ENCODE data around the gene SP100. TPM values are rescaled to one million over a fixed set of nuclear protein-coding genes. Genes with fewer than 3 reads are reported as not detected.
A peak's percentile ranks its signal among the peaks of the same experiment; 100 is the strongest.
"Not testable (repeated sequence)": the region's sequence is repeated elsewhere in the genome, so short reads cannot be mapped to it uniquely, and the experiment has no call there.

SP100 gene
- total RNA-seq, result 100 to 1,000 TPM; 364 to 392 TPM

DNA sequence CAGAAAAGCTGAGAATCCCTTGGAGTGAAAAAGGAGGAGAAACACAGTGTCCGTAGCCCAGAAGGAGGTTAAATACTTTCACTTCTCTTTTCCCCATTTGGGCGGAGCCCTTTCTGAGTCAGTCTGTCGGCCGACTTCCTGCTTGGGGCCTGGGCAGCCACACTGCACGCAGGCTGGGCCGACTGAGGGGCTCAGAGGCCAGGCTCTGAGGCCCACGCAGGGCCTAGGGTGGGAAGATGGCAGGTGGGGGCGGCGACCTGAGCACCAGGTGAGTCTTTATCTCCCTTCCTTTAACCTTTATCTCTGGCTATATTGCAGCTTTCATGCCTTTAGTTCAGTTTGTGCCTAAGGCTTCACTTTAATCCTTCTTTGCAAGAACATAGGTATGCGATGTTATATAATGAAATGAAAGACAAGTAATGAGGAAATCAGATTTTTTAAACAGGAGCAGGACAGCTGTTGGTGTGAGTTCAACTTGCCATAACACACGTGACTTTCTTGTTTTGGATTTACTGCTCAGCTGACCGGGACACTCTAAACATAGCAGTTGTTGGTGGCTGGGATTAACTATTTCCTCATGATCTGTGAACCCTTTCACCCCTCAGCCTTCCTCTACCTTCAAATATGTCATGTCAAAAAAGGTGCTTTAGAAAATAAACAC lies at the start of gene SP100:
TSS of gene SP100 (plus strand) at position 141 of the 661 bp plus-strand sequence. CDS start at position 237, 96 bp downstream.
- peak; percentile 90 for DNase-seq
- peaks cover 64% of the 10 kb centered on the region for H3K36me3 Mint-ChIP-seq (ENCODE audit: low read depth)
- H3K27me3 Mint-ChIP-seq, result no peaks in the 10 kb centered on the region
- ChIA-PET CTCF (interaction anchor here (1.0 to 1.9 kb wide), 5 partner anchors 29 to 209 kb away, joined by 3 to 4 read pairs (median 3); no protein-coding TSS in a partner anchor), POLR2A (no interaction called here)
- H3K9me3 Mint-ChIP-seq, result peaks cover 6% of the 10 kb centered on the region
- peak within 1 kb of the TSS; percentile 94 for H3K4me3 Mint-ChIP-seq
- peaks cover 70% of the 10 kb centered on the region for H3K4me1 Mint-ChIP-seq
- peak within 1 kb of the TSS; percentile 100 for H3K27ac Mint-ChIP-seq

GRCh38 chr2:230382108-230382507 lies 33.9 kb upstream of the SP100 start:
- DNase-seq, result no peak
- Mint-ChIP-seq H3K4me3 (no peak overlapping the region), H3K36me3 (ENCODE audit: low read depth) (peaks cover 84% of the 10 kb centered on the region), H3K27ac (no peak overlapping the region), H3K4me1 (peaks cover 2% of the 10 kb centered on the region), H3K27me3 (no peaks in the 10 kb centered on the region), H3K9me3 (no peaks in the 10 kb centered on the region)
- POLR2A ChIA-PET, result no interaction called here
- CTCF ChIA-PET, result interaction anchor here (0.7 kb wide), 1 partner anchor 46 kb away, joined by 3 read pairs; no protein-coding TSS in a partner anchor

- POLR2A ChIA-PET, result no interaction called here
Observed at GRCh38 chr2:230383453-230383852, 32.5 kb upstream of the SP100 start.

DNA sequence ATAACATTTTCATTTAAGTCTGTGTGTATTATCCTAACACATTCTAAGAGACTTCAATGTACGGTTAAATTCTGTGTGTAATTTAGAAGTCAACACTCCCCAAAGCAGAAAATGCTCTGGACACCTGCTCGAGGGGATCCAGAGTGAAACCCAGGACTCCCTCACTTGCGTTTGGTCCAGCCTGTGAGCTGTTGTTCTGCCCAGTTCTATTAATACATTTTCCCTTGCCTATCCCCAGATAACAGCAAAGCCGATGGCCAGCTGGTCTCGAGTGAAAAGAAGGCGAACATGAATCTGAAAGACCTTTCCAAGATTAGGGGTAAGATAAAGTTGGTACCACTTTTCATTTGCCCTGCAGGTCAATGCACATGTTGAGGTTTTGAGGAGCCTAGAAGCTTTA lies 31.0 kb upstream of the SP100 start:
- no peak for DNase-seq
- Mint-ChIP-seq H3K4me1 (no peaks in the 10 kb centered on the region), H3K27ac (no peak overlapping the region), H3K27me3 (no peaks in the 10 kb centered on the region), H3K36me3 (ENCODE audit: low read depth) (peaks cover 86% of the 10 kb centered on the region), H3K9me3 (no peaks in the 10 kb centered on the region), H3K4me3 (no peak overlapping the region)
- ChIA-PET POLR2A (no interaction called here), CTCF (interaction anchor here (0.9 kb wide), 1 partner anchor 11 kb away, joined by 3 read pairs; no protein-coding TSS in a partner anchor)

More at GRCh38 chr2:230383453-230383852, 32.5 kb upstream of the SP100 start:
- H3K4me1 Mint-ChIP-seq, result no peaks in the 10 kb centered on the region
- no peak overlapping the region for H3K27ac Mint-ChIP-seq
- CTCF ChIA-PET, result interaction anchor here (0.6 kb wide), 1 partner anchor 339 kb away, joined by 3 read pairs; no protein-coding TSS in a partner anchor
- no peaks in the 10 kb centered on the region for H3K9me3 Mint-ChIP-seq
- H3K27me3 Mint-ChIP-seq, result no peaks in the 10 kb centered on the region
- no peak overlapping the region for H3K4me3 Mint-ChIP-seq
- H3K36me3 Mint-ChIP-seq (ENCODE audit: low read depth), result peaks cover 82% of the 10 kb centered on the region
- DNase-seq, result no peak

GRCh38 chr2:230394301-230394700 lies 21.7 kb upstream of the SP100 start:
- Mint-ChIP-seq H3K27ac (no peak overlapping the region), H3K4me3 (no peak overlapping the region), H3K27me3 (no peaks in the 10 kb centered on the region), H3K4me1 (no peaks in the 10 kb centered on the region), H3K36me3 (ENCODE audit: low read depth) (peaks cover 95% of the 10 kb centered on the region), H3K9me3 (peaks cover 7% of the 10 kb centered on the region)
- no peak for DNase-seq
- POLR2A ChIA-PET, result no interaction called here
- CTCF ChIA-PET, result interaction anchor here (1.2 kb wide), 1 partner anchor 13 kb away, joined by 3 read pairs; no protein-coding TSS in a partner anchor

DNA sequence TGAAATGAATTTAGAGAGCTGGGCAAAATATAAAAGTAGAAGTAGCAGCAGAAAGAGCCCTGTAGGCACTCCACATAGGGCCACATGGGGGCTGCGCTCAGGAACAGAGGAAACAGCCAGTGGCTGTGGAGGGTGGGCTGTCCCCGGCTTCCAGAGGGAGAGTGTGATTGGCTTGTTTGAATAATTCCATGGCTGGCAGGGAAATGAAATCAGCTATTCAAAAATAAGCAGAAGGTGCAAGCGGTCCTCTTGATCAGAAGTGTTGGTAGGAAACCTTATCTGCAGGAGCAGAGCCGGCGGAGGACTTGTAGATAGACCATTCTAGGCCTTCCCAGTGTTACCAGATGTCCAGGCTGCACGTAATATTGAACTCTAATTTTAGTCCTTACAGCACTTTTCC lies 17.3 kb upstream of the SP100 start:
- POLR2A ChIA-PET, H3K4me1 Mint-ChIP-seq, H3K4me3 Mint-ChIP-seq, CTCF ChIA-PET, H3K9me3 Mint-ChIP-seq, DNase-seq, H3K27me3 Mint-ChIP-seq: not testable (repeated sequence)
- Mint-ChIP-seq H3K36me3 (ENCODE audit: low read depth) (peaks cover 88% of the 10 kb centered on the region), H3K27ac (peak overlapping the region; percentile 42)

- DNase-seq, result no peak
- H3K27ac Mint-ChIP-seq, result no peak overlapping the region
- no peak overlapping the region for H3K4me3 Mint-ChIP-seq
- H3K4me1 Mint-ChIP-seq, result no peaks in the 10 kb centered on the region
- CTCF ChIA-PET, result no interaction called here
- H3K36me3 Mint-ChIP-seq (ENCODE audit: low read depth), result peaks cover 88% of the 10 kb centered on the region
- H3K27me3 Mint-ChIP-seq, result no peaks in the 10 kb centered on the region
- H3K9me3 Mint-ChIP-seq, result peaks cover 7% of the 10 kb centered on the region
- POLR2A ChIA-PET, result no interaction called here
Observed at GRCh38 chr2:230400041-230400440, 16.0 kb upstream of the SP100 start.

DNA sequence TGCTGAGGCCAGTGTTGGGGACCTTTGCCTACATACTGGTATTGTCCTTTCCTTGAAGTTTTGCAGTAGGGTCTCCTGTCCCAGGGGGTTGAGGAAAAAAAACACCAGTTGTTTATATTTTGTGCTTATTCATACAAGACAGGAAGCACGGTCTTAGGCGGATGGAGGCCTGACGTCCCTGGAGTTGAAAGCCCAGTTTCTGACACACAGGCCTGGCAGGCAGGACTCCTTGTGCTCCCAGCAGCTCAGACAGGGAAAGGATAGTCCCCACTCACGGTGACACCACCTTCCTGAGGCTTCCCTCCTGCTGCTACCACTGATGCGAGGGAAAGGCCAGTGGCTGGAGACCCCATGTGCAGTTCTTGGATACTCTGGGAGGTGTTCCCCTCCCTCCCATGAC lies 15.5 kb upstream of the SP100 start:
- ChIA-PET POLR2A (no interaction called here), CTCF (no interaction called here)
- peaks cover 7% of the 10 kb centered on the region for H3K9me3 Mint-ChIP-seq
- no peak overlapping the region for H3K4me3 Mint-ChIP-seq
- peaks cover 88% of the 10 kb centered on the region for H3K36me3 Mint-ChIP-seq (ENCODE audit: low read depth)
- H3K27me3 Mint-ChIP-seq, result no peaks in the 10 kb centered on the region
- H3K4me1 Mint-ChIP-seq, result no peaks in the 10 kb centered on the region
- DNase-seq, result no peak
- no peak overlapping the region for H3K27ac Mint-ChIP-seq

- peaks cover 88% of the 10 kb centered on the region for H3K36me3 Mint-ChIP-seq (ENCODE audit: low read depth)
- H3K9me3 Mint-ChIP-seq, CTCF ChIA-PET, H3K27ac Mint-ChIP-seq, H3K4me3 Mint-ChIP-seq, H3K27me3 Mint-ChIP-seq, H3K4me1 Mint-ChIP-seq, POLR2A ChIA-PET, DNase-seq: not testable (repeated sequence)
Observed at GRCh38 chr2:230401026-230401425, 15.0 kb upstream of the SP100 start.

DNA sequence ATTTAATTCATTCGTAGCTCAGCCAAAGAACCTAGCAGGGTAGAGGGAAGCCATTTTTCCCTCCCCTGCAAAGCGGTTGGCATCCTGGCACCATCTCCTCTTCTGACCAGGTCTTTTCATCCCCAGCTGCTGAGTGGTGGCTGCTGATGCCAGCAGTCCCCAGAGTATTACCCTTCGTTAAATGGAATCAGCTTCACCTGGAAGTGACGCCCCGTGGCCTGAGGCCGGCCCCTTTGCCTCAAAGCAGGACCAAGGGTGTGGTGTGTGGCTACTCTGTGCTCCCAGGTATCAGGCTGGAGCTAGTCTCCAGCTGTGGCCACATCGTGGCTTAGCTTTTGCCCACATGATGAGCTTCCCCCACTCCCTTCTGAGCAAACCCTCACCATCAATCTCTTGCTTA lies 12.3 kb upstream of the SP100 start:
- peaks cover 80% of the 10 kb centered on the region for H3K36me3 Mint-ChIP-seq (ENCODE audit: low read depth)
- H3K27ac Mint-ChIP-seq, result no peak overlapping the region
- CTCF ChIA-PET, result interaction anchor here (0.8 to 1.3 kb wide), 3 partner anchors 23 to 32 kb away, joined by 3 read pairs; no protein-coding TSS in a partner anchor
- peaks cover 21% of the 10 kb centered on the region for H3K4me1 Mint-ChIP-seq
- H3K9me3 Mint-ChIP-seq, result peaks cover 4% of the 10 kb centered on the region
- POLR2A ChIA-PET, result interaction anchor here (0.6 to 0.8 kb wide), 2 partner anchors 23 to 30 kb away, joined by 3 to 4 read pairs; no protein-coding TSS in a partner anchor
- no peak for DNase-seq
- H3K4me3 Mint-ChIP-seq, result no peak overlapping the region
- H3K27me3 Mint-ChIP-seq, result no peaks in the 10 kb centered on the region

DNA sequence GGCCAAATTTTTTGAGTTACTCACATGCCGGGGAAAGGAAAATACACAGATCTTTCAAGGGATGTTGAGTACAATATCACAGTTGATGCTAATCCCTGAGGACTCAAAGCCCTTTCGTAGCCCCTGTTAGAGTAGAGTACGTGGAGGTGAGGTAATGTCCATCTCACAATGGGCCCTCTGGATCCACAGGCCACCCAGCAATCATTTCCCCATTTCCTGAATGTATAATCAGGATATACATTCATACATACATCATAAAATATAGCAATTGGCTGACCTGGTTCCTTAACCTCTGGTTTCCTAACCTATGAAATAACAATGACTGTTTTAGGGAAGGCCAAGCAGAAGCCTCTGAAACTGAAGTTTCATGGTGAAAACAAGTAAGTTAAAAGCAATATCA lies 10.2 kb upstream of the SP100 start:
- no peak overlapping the region for H3K27ac Mint-ChIP-seq

DNA sequence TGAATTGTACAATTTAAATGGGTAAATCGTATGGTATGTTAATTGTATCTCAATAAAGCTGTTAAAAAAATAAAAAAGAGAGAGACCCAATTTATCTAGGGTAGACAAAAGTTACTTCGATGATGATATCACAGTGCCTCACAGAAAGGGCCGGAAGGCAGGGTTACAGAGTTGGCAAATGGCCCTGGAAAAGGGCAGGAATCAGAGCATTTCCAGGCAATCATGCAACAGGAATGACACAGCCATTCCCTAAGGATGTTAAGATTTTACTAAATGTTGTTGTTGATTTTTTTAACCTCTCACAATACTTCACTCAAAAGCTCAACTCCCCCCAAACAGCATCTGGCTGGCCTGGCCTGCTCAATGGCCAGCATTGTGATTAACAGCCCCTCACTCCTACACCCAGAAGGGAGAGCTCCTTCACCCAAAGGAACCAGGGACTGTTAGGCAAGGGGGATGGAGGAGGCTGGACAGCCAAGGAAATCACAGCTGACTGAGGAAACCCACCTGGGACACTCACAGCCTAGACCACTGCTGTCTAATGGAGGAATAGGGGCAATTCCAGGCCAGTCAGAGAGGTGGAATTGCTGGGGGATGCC lies 7.7 kb upstream of the SP100 start:
- Mint-ChIP-seq H3K36me3 (ENCODE audit: low read depth) (peaks cover 51% of the 10 kb centered on the region), H3K27ac (peak overlapping the region; percentile 64), H3K4me1 (peaks cover 60% of the 10 kb centered on the region), H3K27me3 (no peaks in the 10 kb centered on the region), H3K4me3 (no peak overlapping the region), H3K9me3 (peaks cover 7% of the 10 kb centered on the region)
- ChIA-PET POLR2A (no interaction called here), CTCF (interaction anchor here (1.1 to 1.9 kb wide), 2 partner anchors 11 to 182 kb away, joined by 3 to 6 read pairs; no protein-coding TSS in a partner anchor)
- no peak for DNase-seq

More for the DNA sequence above, 10.2 kb upstream of the SP100 start:
- H3K4me3 Mint-ChIP-seq, result no peak overlapping the region
- no peak for DNase-seq
- ChIA-PET CTCF (no interaction called here), POLR2A (no interaction called here)
- peaks cover 4% of the 10 kb centered on the region for H3K9me3 Mint-ChIP-seq
- no peaks in the 10 kb centered on the region for H3K27me3 Mint-ChIP-seq
- H3K4me1 Mint-ChIP-seq, result peaks cover 40% of the 10 kb centered on the region
- peaks cover 62% of the 10 kb centered on the region for H3K36me3 Mint-ChIP-seq (ENCODE audit: low read depth)

DNA sequence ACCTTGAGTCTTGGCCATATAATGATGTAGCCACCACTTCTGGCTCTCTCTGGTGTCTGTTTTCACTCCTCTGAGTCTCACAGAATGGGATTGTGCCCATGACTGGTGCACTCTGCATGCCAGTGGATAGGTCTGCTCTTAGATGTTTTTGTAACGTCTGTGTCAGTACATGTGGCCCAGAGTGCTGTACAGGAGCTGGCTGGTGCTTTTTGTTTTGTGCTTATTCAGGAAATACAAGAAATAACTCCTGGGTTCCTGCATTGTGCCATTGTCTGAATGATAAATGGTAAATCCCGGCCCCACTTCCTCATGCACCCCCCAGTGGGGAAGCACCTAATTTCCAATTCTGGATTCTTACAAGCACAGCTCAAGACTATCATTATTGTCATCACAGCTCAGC lies 6.7 kb upstream of the SP100 start:
- CTCF ChIA-PET, result interaction anchor here (1.9 kb wide), 1 partner anchor 12 kb away, joined by 6 read pairs; no protein-coding TSS in a partner anchor
- not testable (repeated sequence) for H3K27ac Mint-ChIP-seq

More for the DNA sequence above, 6.7 kb upstream of the SP100 start:
- H3K27me3 Mint-ChIP-seq, POLR2A ChIA-PET, H3K4me3 Mint-ChIP-seq, DNase-seq, H3K9me3 Mint-ChIP-seq: not testable (repeated sequence)
- Mint-ChIP-seq H3K36me3 (ENCODE audit: low read depth) (peaks cover 44% of the 10 kb centered on the region), H3K4me1 (peaks cover 70% of the 10 kb centered on the region)
